Smooth muscle cell (in vitro differentiated cells): ENCODE data around the gene RAB6B. TPM values are rescaled to one million over a fixed set of nuclear protein-coding genes. Genes with fewer than 3 reads are reported as not detected.

Experiments
- DNase-seq: peaks from one replicate; lab custom pipeline; 2025; ENCODE audit not compliant: unreplicated experiment; lab: John Stamatoyannopoulos, UW
- H2AFZ ChIP-seq: fragments of 200-600 bp; sonication (generic); 2 replicates; pipeline ENCODE4 v1.6.0; 2016; ENCODE audit warnings: antibody characterized with exemption, low read depth, mild to moderate bottlenecking
- H3F3A ChIP-seq: fragments of 200-600 bp; sonication (generic); 2 replicates; pipeline ENCODE4 v1.6.0; 2017; ENCODE audit warnings: antibody characterized with exemption, low read depth
- H3K27ac ChIP-seq: fragments of 200-600 bp; sonication (generic); 2 replicates; pipeline ENCODE4 v1.5.1; 2016; ENCODE audit warnings: low read depth, mild to moderate bottlenecking
- H3K27me3 ChIP-seq: fragments of 200-600 bp; sonication (generic); 2 replicates; pipeline ENCODE4 v1.6.1; 2016; ENCODE audit warnings: low read depth, mild to moderate bottlenecking
- H3K36me3 ChIP-seq: fragments of 200-600 bp; sonication (generic); 2 replicates; pipeline ENCODE4 v1.5.1; 2016; ENCODE audit warnings: low read depth
- H3K4me1 ChIP-seq: fragments of 200-600 bp; sonication (generic); 2 replicates; pipeline ENCODE4 v1.5.1; 2016; ENCODE audit warnings: low read depth
- H3K4me2 ChIP-seq: fragments of 200-600 bp; sonication (generic); 2 replicates; pipeline ENCODE4 v1.6.0; 2016; ENCODE audit warnings: mild to moderate bottlenecking
- H3K4me3 ChIP-seq: fragments of 200-600 bp; sonication (generic); 2 replicates; pipeline ENCODE4 v1.5.1; 2016; ENCODE audit warnings: mild to moderate bottlenecking
- H3K79me2 ChIP-seq: fragments of 200-600 bp; sonication (generic); 2 replicates; pipeline ENCODE4 v1.6.0; 2016; ENCODE audit warnings: low read depth, mild to moderate bottlenecking
- H3K9ac ChIP-seq: fragments of 200-600 bp; sonication (generic); 2 replicates; pipeline ENCODE4 v1.6.0; 2016; ENCODE audit warnings: low read depth
- H3K9me3 ChIP-seq: fragments of 200-600 bp; sonication (generic); replicated peaks from 2 replicates; pipeline ENCODE4 v1.5.1; 2016; ENCODE audit warnings: low read depth
- H4K20me1 ChIP-seq: fragments of 200-600 bp; sonication (generic); 2 replicates; pipeline ENCODE4 v1.6.0; 2016; ENCODE audit warnings: low read depth
- CTCF ChIP-seq: fragments of 200-600 bp; sonication (generic); IDR thresholded peaks from 2 replicates; pipeline ENCODE4 v1.5.1; 2017; ENCODE audit warnings: borderline replicate concordance, mild to moderate bottlenecking, antibody characterized with exemption; ENCODE audit not compliant: insufficient read depth, poor library complexity, severe bottlenecking
- WGBS: methylation state at CpG from one replicate; pipeline ENCODE4 v1.1.7; 2016; ENCODE audit warnings: low lambda C conversion rate; 5-methylcytosine and 5-hydroxymethylcytosine counted together
- polyA plus RNA-seq: library from polyadenylated mRNA; unstranded; fragments of >200 nt; fragmentation: Nextera tagmentation; extraction: Ambion mirVana; gene quantifications from 2 replicates; pipeline ENCODE4 v1.2.1, GENCODE V29; 2016
- total RNA-seq: library from RNA; depleted of rRNA; stranded (reverse); fragments of >200 nt; gene quantifications from 2 replicates; pipeline ENCODE4 v1.2.3, GENCODE V29; 2014

The RAB6B gene
- total and polyA plus RNA-seq, 2 experiments from 2014 or later, result 1.2 to 2.0 TPM

- DNase-seq, result no peak
- WGBS, result 93% methylated on average over 7 of the region's 7 CpGs
- H3K27me3 ChIP-seq, result no peaks in the 10 kb centered on the region
Measured at GRCh38 chr3:133886031-133886722, 9.5 kb downstream of the RAB6B start.

GRCh38 chr3:133884887-133885711 is 10.6 kb downstream of the RAB6B start:
- Histone ChIP-seq H4K20me1 (no peaks in the 10 kb centered on the region), H3F3A (no peaks in the 10 kb centered on the region), H3K27ac (no peak overlapping the region), H3K9ac (no peak overlapping the region), H3K36me3 (no peaks in the 10 kb centered on the region), H3K27me3 (no peaks in the 10 kb centered on the region), H3K79me2 (no peaks in the 10 kb centered on the region), H3K4me1 (peaks cover 8% of the 10 kb centered on the region), H3K4me2 (no peak overlapping the region), H2AFZ (no peak overlapping the region), H3K4me3 (no peak overlapping the region), H3K9me3 (no peaks in the 10 kb centered on the region)
- no peak for DNase-seq
- WGBS, result 91% methylated on average over 11 of the region's 11 CpGs
- no peak for TF ChIP-seq CTCF

More at GRCh38 chr3:133886031-133886722, 9.5 kb downstream of the RAB6B start:
- TF ChIP-seq CTCF, result no peak
- H3K4me3 ChIP-seq, result no peak overlapping the region
- H3K27ac ChIP-seq, result no peak overlapping the region
- H3K4me2 ChIP-seq, result no peak overlapping the region
- no peaks in the 10 kb centered on the region for H3K9me3 ChIP-seq
- no peak overlapping the region for H3K9ac ChIP-seq
- no peaks in the 10 kb centered on the region for H4K20me1 ChIP-seq
- H2AFZ ChIP-seq, result no peak overlapping the region
- H3K79me2 ChIP-seq, result no peaks in the 10 kb centered on the region
- no peaks in the 10 kb centered on the region for H3K36me3 ChIP-seq
- peaks cover 8% of the 10 kb centered on the region for H3K4me1 ChIP-seq
- no peaks in the 10 kb centered on the region for H3F3A ChIP-seq

- Histone ChIP-seq H3K9me3 (no peaks in the 10 kb centered on the region), H3K36me3 (no peaks in the 10 kb centered on the region), H4K20me1 (no peaks in the 10 kb centered on the region), H3K9ac (no peak overlapping the region), H3F3A (no peaks in the 10 kb centered on the region), H3K79me2 (no peaks in the 10 kb centered on the region), H3K27ac (no peak overlapping the region), H3K4me2 (no peak overlapping the region), H3K4me3 (no peak overlapping the region), H3K4me1 (peaks cover 8% of the 10 kb centered on the region), H3K27me3 (no peaks in the 10 kb centered on the region), H2AFZ (no peak overlapping the region)
- WGBS, result 84% methylated on average over 6 of the region's 6 CpGs
- no peak for TF ChIP-seq CTCF
- no peak for DNase-seq
Measured at GRCh38 chr3:133884054-133884886, 11.4 kb downstream of the RAB6B start.
